HepG2 (cell line): ENCODE data around the gene ACACA. TPM values are rescaled to one million over a fixed set of nuclear protein-coding genes. Genes with fewer than 3 reads are reported as not detected.

Source experiments
- ATAC-seq: fragments of 200-7000 bp; cut with Tn5 transposase; 3 replicates; pipeline ENCODE4 v1.9.1; 2020; ENCODE audit warnings: mild to moderate bottlenecking, moderate library complexity
- BruUV-seq: library from RNA; stranded (reverse); fragments of 400-500 nt; replicated peaks from 2 replicates; lab custom pipeline; 2021; lab: Mats Ljungman, UMichigan
- CTCF ChIA-PET: fragments of 300-600 bp; formaldehyde crosslinking; extraction: SDS; loops from one replicate; lab custom pipeline; 2021; ENCODE audit warnings: low total read pairs, inconsistent platforms, low intra/inter-chr PET ratio; lab: Yijun Ruan, JAX
- POLR2A ChIA-PET: fragments of 350-600 bp; sonication (Branson Sonifier 250); formaldehyde crosslinking; loops from one replicate; lab custom pipeline; 2020; ENCODE audit warnings: antibody characterized with exemption, inconsistent platforms; lab: Yijun Ruan, JAX
- DNase-seq: peaks from one replicate; pipeline ENCODE4 v3.0.0-alpha.2; 2015; ENCODE audit warnings: low spot score
- FAIRE-seq: peaks from 3 replicates; lab custom pipeline; 2011; peaks lifted over from hg19 to GRCh38; lab: Jason Lieb, UNC
- H2AFZ ChIP-seq: one replicate; pipeline ENCODE4 v1.6.1; 2011; ENCODE audit warnings: low read length, inconsistent platforms
- H3K27ac ChIP-seq: fragments of 300-600 bp; 3 replicates; pipeline ENCODE4 v1.8.0; 2011; ENCODE audit warnings: mixed run types, mild to moderate bottlenecking, mixed read lengths, low read length, inconsistent platforms; ENCODE audit not compliant: insufficient read depth; ENCODE audit errors: extremely low read length
- H3K27me3 ChIP-seq, 2 experiments: fragments of 200-600 bp in 1 of 2; 2 replicates in 1 of 2; 3 replicates in 1 of 2; pipeline versions ENCODE4 v1.6.0 to v1.8.0; 2011; ENCODE audit warnings: low read length in 2 of 2, mild to moderate bottlenecking in 2 of 2, moderate library complexity in 2 of 2, inconsistent platforms in 1 of 2; ENCODE audit not compliant: insufficient read depth in 2 of 2, control insufficient read depth in 1 of 2
- H3K36me3 ChIP-seq, 2 experiments: fragments of 200-600 bp in 1 of 2; replicated peaks in 1 of 2; 2 replicates in 1 of 2; 3 replicates in 1 of 2; pipeline versions ENCODE4 v1.5.1 to v1.8.0; 2011; ENCODE audit warnings: low read length in 2 of 2, inconsistent platforms in 1 of 2; ENCODE audit not compliant: insufficient read depth in 2 of 2, control insufficient read depth in 1 of 2
- H3K4me1 ChIP-seq: 2 replicates; pipeline ENCODE4 v1.5.1; 2012; ENCODE audit warnings: low read length, inconsistent platforms; ENCODE audit not compliant: insufficient read depth
- H3K4me2 ChIP-seq: 2 replicates; pipeline ENCODE4 v1.6.0; 2011; ENCODE audit warnings: low read depth, low read length, inconsistent platforms
- H3K4me3 ChIP-seq, 3 experiments: fragments of 200-600 bp in 1 of 3; sonication (generic), shearing (Covaris generic) in 1 of 3; replicated peaks in 1 of 3; 2 replicates each; pipeline ENCODE4 v1.5.1; 2011 to 2016; ENCODE audit warnings: low read length in 3 of 3, inconsistent platforms in 2 of 3, low read depth in 2 of 3, mild to moderate bottlenecking in 2 of 3, control low read depth in 1 of 3, mixed read lengths in 1 of 3; ENCODE audit not compliant: insufficient read depth in 1 of 3
- H3K79me2 ChIP-seq: one replicate; pipeline ENCODE4 v1.6.1; 2011; ENCODE audit warnings: low read length, inconsistent platforms; ENCODE audit not compliant: insufficient read depth
- H3K9ac ChIP-seq: 2 replicates; pipeline ENCODE4 v1.6.0; 2011; ENCODE audit warnings: mild to moderate bottlenecking, low read depth, low read length, inconsistent platforms; ENCODE audit not compliant: insufficient read depth
- H3K9me3 ChIP-seq: 2 replicates; pipeline ENCODE4 v1.5.1; 2012; ENCODE audit warnings: mild to moderate bottlenecking, low read length
- H4K20me1 ChIP-seq: 2 replicates; pipeline ENCODE4 v1.6.0; 2011; ENCODE audit warnings: inconsistent platforms, mild to moderate bottlenecking, low read length, moderate library complexity; ENCODE audit not compliant: insufficient read depth
- AKAP8 ChIP-seq: sonication (generic); formaldehyde crosslinking; IDR thresholded peaks from 2 replicates; pipeline ENCODE4 v1.5.1; 2020; ENCODE audit warnings: mild to moderate bottlenecking, missing genetic modification reagents
- MED1 ChIP-seq: sonication (generic); formaldehyde crosslinking; IDR thresholded peaks from 2 replicates; pipeline ENCODE4 v1.4.0; 2020; ENCODE audit warnings: missing genetic modification reagents
- THAP7 ChIP-seq: sonication (generic); formaldehyde crosslinking; IDR thresholded peaks from 2 replicates; pipeline ENCODE4 v1.8.1; 2023; ENCODE audit warnings: mild to moderate bottlenecking, missing genetic modification reagents
- ZNF782 ChIP-seq: sonication (generic); formaldehyde crosslinking; IDR thresholded peaks from 2 replicates; pipeline ENCODE4 v1.4.0; 2020; ENCODE audit warnings: missing genetic modification reagents, mild to moderate bottlenecking, borderline replicate concordance
- ZNF816 ChIP-seq: sonication (generic); formaldehyde crosslinking; IDR thresholded peaks from 2 replicates; pipeline ENCODE4 v1.8.0; 2022; ENCODE audit warnings: missing genetic modification reagents, mild to moderate bottlenecking, borderline replicate concordance
- ZNF891 ChIP-seq: sonication (generic); formaldehyde crosslinking; IDR thresholded peaks from 2 replicates; pipeline ENCODE4 v1.5.0; 2020; ENCODE audit warnings: mild to moderate bottlenecking, missing genetic modification reagents
- WGBS: methylation state at CpG from one replicate; pipeline ENCODE4 v1.1.6; 2017; ENCODE audit warnings: low lambda C conversion rate; 5-methylcytosine and 5-hydroxymethylcytosine counted together
- in situ Hi-C: cut with HindIII; loops from 2 replicates; pipeline ENCODE4 v1.10.0; 2017; ENCODE audit warnings: low pct_unique_long_range_greater_than_20kb; ENCODE audit not compliant: extremely low pct_ligation_motif_present
- intact Hi-C: fragments of 100-400 bp; cut with micrococcal nuclease; formaldehyde crosslinking; loops from one replicate; pipeline ENCODE4 v1.10.0; 2022; ENCODE audit not compliant: unreplicated experiment
- polyA plus RNA-seq, 8 experiments: library from polyadenylated mRNA; depleted of rRNA in 3 of 8; stranded (reverse) in 7 of 8; unstranded in 1 of 8; fragments of >200 nt; fragmentation: Illumina TruSeq in 4 of 8; extraction: Trizol in 4 of 8; gene quantifications; 2 replicates each; pipeline versions ENCODE4 v1.2.1 to v1.2.3, GENCODE V29; 2011 to 2016; ENCODE audit warnings: low read depth in 4 of 8, missing spikeins in 1 of 8, mixed read lengths in 1 of 8; ENCODE audit not compliant: insufficient read depth in 1 of 8
- total RNA-seq, 5 experiments: library from RNA; depleted of rRNA; stranded (reverse); fragments of >200 nt; fragmentation: Illumina TruSeq; extraction: Trizol; gene quantifications; 2 replicates each; pipeline ENCODE4 v1.2.3, GENCODE V29; 2016; ENCODE audit warnings: low read depth in 1 of 5

ACACA gene
- total and polyA plus RNA-seq, 2 of the 13 experiments (the other 11 are each of a cell fraction or from before 2014, with no cell fraction given): 39.2 to 47.2 TPM

GRCh38 chr17:37259030-37259735, 147.5 kb downstream of the ACACA start (continued):
- no peak for TF ChIP-seq AKAP8 (CRISPR knock-in tag)

GRCh38 chr17:37256627-37257026, 150.0 kb downstream of the ACACA start:
- Histone ChIP-seq H3K27ac (no peak overlapping the region), H3K9me3 (no peaks in the 10 kb centered on the region), H3K27me3 (no peaks in the 10 kb centered on the region), H3K36me3 (peaks cover 10 to 56% of the 10 kb centered on the region in 2 experiments), H3K4me1 (no peaks in the 10 kb centered on the region), H2AFZ (no peak overlapping the region), H4K20me1 (no peaks in the 10 kb centered on the region; the same call in 1 of the 2 replicates), H3K4me3 (no peak overlapping the region), H3K4me2 (no peak overlapping the region), H3K79me2 (no peaks in the 10 kb centered on the region), H3K9ac (no peak overlapping the region)
- in situ Hi-C loops (no loop called here), intact Hi-C loops (no loop called here)
- ChIA-PET POLR2A (no interaction called here), CTCF (no interaction called here)
- ATAC-seq (no peak), DNase-seq (no peak), FAIRE-seq (no peak)
- no TSS peak for BruUV-seq
- TF ChIP-seq ZNF782 (CRISPR knock-in tag): no peak
- 96% methylated on average over 1 of the region's 1 CpG for WGBS

- H3K27me3 ChIP-seq: no peaks in the 10 kb centered on the region
- H2AFZ ChIP-seq: no peak overlapping the region
- no peak overlapping the region for H3K4me2 ChIP-seq
- intact Hi-C loops (no loop called here), in situ Hi-C loops (no loop called here)
- no peaks in the 10 kb centered on the region; the same call in 1 of the 2 replicates for H4K20me1 ChIP-seq
- no peak for DNase-seq
- H3K9me3 ChIP-seq: no peaks in the 10 kb centered on the region
- POLR2A ChIA-PET: no interaction called here
- no peak for ATAC-seq
- H3K27ac ChIP-seq: no peak overlapping the region
- no peaks in the 10 kb centered on the region for H3K79me2 ChIP-seq
- H3K9ac ChIP-seq: no peak overlapping the region
- no peak for FAIRE-seq
- CTCF ChIA-PET: no interaction called here
- BruUV-seq: no TSS peak
- H3K36me3 ChIP-seq: peaks cover 11 to 56% of the 10 kb centered on the region in 2 experiments
- TF ChIP-seq ZNF816 (CRISPR knock-in tag) (no peak), MED1 (CRISPR knock-in tag) (no peak), THAP7 (CRISPR knock-in tag) (no peak), ZNF891 (CRISPR knock-in tag) (no peak)
- WGBS: 97% methylated on average over 5 of the region's 5 CpGs
- H3K4me3 ChIP-seq: no peak overlapping the region
- no peaks in the 10 kb centered on the region for H3K4me1 ChIP-seq
Observed at GRCh38 chr17:37255432-37255831, 151.2 kb downstream of the ACACA start.
